HG03439 (cell line): ENCODE measurements around the gene NFKBIL1.
"Not testable (repeated sequence)": the region's sequence is repeated elsewhere in the genome, so short reads cannot be mapped to it uniquely, and the experiment has no call there.

Experiments used
- ATAC-seq: cut with Tn5 transposase; IDR thresholded peaks from one replicate; pipeline ENCODE4 v1.9.1; 2021; ENCODE audit warnings: mild to moderate bottlenecking, moderate library complexity; ENCODE audit not compliant: unreplicated experiment

Gene NFKBIL1

GRCh38 chr6:31546958-31547726 lies at the start of gene NFKBIL1:
NFKBIL1 (plus strand) TSS chr6:31547608; CDS start chr6:31547695, 87 bp downstream.
- ATAC-seq: peak; percentile 58

GRCh38 chr6:31498748-31499147 lies 48.7 kb upstream of the NFKBIL1 start:
- ATAC-seq: no peak

GRCh38 chr6:31499648-31500047 lies 47.8 kb upstream of the NFKBIL1 start:
- not testable (repeated sequence) for ATAC-seq

GRCh38 chr6:31502586-31502985 lies 44.8 kb upstream of the NFKBIL1 start:
- no peak for ATAC-seq

GRCh38 chr6:31509036-31509435 lies 38.4 kb upstream of the NFKBIL1 start:
- ATAC-seq: not testable (repeated sequence)

GRCh38 chr6:31510007-31510406 lies 37.4 kb upstream of the NFKBIL1 start:
- no peak for ATAC-seq

GRCh38 chr6:31513456-31514165 lies 33.8 kb upstream of the NFKBIL1 start:
- ATAC-seq: no peak

GRCh38 chr6:31521835-31522234 lies 25.6 kb upstream of the NFKBIL1 start:
- no peak for ATAC-seq

- ATAC-seq: no peak
Observed at GRCh38 chr6:31525553-31525931, 21.9 kb upstream of the NFKBIL1 start.

- no peak for ATAC-seq
Observed at GRCh38 chr6:31525932-31526591, 21.3 kb upstream of the NFKBIL1 start.

GRCh38 chr6:31528307-31528777 lies 19.1 kb upstream of the NFKBIL1 start:
- ATAC-seq: no peak

- ATAC-seq: no peak
Observed at GRCh38 chr6:31528821-31529328, 18.5 kb upstream of the NFKBIL1 start, which contains the start of gene MCCD1. MCCD1 (plus strand) TSS chr6:31528962; CDS start chr6:31529015, 53 bp downstream.

GRCh38 chr6:31529329-31530150 lies 17.9 kb upstream of the NFKBIL1 start:
- no peak for ATAC-seq

GRCh38 chr6:31530659-31531058 lies 16.7 kb upstream of the NFKBIL1 start:
- no peak for ATAC-seq

- ATAC-seq: no peak
Observed at GRCh38 chr6:31531162-31531561, 16.2 kb upstream of the NFKBIL1 start.

- ATAC-seq: no peak
Observed at GRCh38 chr6:31531771-31532643, 15.4 kb upstream of the NFKBIL1 start.

GRCh38 chr6:31532644-31533454 lies 14.6 kb upstream of the NFKBIL1 start:
- no peak for ATAC-seq

GRCh38 chr6:31533455-31533841 lies 14.0 kb upstream of the NFKBIL1 start:
- no peak for ATAC-seq

- ATAC-seq: no peak
Observed at GRCh38 chr6:31534011-31534410, 13.4 kb upstream of the NFKBIL1 start.
